ENCODE results near the gene PTPRF.

Gene PTPRF

DNA sequence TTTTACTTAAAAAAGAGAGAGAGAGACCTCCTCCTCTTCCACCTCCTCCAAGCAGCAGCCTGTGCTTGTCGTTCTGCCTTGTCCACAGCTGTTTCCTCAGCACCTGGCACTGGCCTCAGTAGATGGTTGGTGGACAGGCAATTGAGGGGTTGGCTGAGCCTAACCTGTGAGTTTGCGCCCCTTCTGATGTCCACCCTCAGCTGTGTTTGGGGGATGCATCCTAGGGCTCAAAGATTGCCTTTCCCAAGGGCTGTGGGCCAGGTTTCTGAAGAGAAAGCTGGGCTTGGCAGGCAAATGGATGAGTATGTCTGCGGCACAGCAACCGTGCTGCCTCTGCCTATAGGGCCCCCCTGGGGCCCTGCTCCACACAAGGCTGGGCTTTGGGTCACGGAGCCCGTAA lies 84.2 kb downstream of the PTPRF start:
- H3K4me3 ChIP-seq (replicated peaks in 1 of 2; ENCODE audit: low read depth in 2 of 2, low read length in 2 of 2) = no peak overlapping the region
- TF ChIP-seq, protein P1, sequence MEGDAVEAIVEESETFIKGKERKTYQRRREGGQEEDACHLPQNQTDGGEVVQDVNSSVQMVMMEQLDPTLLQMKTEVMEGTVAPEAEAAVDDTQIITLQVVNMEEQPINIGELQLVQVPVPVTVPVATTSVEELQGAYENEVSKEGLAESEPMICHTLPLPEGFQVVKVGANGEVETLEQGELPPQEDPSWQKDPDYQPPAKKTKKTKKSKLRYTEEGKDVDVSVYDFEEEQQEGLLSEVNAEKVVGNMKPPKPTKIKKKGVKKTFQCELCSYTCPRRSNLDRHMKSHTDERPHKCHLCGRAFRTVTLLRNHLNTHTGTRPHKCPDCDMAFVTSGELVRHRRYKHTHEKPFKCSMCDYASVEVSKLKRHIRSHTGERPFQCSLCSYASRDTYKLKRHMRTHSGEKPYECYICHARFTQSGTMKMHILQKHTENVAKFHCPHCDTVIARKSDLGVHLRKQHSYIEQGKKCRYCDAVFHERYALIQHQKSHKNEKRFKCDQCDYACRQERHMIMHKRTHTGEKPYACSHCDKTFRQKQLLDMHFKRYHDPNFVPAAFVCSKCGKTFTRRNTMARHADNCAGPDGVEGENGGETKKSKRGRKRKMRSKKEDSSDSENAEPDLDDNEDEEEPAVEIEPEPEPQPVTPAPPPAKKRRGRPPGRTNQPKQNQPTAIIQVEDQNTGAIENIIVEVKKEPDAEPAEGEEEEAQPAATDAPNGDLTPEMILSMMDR (IDR thresholded peaks at IDR 0.05; ENCODE audit: low read depth, low read length) = no peak
- DNase-seq (ENCODE audit: low read depth in 2 of 2) = no peak

DNA sequence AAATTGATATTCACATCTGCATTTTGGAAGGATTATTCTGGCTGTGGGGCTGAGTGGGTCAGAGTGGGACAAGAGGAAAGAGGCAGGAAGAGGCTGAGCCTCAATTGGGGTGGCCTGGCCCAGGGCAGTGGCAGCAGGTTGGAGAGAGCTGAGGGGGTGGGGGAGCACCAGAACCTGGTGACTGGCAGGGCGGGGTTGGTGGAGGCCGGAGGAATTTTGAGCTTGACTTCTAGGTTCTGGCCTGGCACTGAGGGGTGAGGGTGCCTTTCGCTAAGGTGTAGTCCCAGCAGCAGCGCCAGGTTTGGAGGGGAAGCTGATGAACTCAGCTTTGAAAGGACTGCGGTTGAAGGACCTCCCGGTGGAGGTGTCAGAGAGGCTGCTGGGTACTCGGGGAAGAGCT lies 85.7 kb downstream of the PTPRF start:
- TF ChIP-seq, protein P1 (IDR thresholded peaks at IDR 0.05; ENCODE audit: low read depth, low read length) = no peak
- H3K4me3 ChIP-seq (replicated peaks in 1 of 2; ENCODE audit: low read depth in 2 of 2, low read length in 2 of 2) = no peak overlapping the region
- DNase-seq (ENCODE audit: low read depth in 2 of 2) = no peak

DNA sequence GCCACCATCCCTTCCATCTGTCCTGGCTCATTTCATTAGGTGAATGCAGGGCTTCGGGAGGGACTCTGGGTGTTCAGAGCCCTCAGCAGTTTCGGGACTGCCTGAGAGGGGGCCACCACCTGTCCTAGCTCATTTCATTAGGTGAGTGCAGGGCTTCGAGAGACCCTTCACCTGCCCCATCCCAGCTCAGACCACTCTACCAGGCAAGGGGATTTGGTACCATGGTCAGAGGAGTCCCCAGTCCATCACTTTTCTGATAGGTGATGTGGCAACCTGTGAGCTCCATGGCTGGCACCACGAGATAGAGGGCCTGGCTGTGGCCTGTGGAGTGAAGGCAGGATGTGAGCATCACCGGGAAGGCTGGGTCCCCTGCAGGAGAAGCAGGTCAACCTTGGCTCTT lies 86.3 kb downstream of the PTPRF start:
- TF ChIP-seq, protein P1 (IDR thresholded peaks at IDR 0.05; ENCODE audit: low read depth, low read length) = no peak
- H3K4me3 ChIP-seq (replicated peaks in 1 of 2; ENCODE audit: low read depth in 2 of 2, low read length in 2 of 2) = no peak overlapping the region
- no peak for DNase-seq (ENCODE audit: low read depth in 2 of 2)

DNA sequence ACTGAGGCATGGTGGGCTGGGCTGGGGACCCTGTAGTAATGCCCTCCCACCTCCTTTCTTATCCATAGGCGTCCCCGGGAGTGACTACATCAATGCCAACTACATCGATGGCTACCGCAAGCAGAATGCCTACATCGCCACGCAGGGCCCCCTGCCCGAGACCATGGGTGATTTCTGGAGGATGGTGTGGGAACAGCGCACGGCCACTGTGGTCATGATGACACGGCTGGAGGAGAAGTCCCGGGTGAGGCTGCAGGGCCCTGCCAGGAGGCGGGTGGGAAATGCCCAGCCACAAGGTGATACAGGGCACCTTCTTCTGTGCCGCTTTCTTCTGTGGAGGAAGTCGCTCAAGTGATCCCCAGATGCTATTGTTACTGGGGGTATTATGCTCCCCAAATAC lies 87.0 kb downstream of the PTPRF start:
- TF ChIP-seq, protein P1 (IDR thresholded peaks at IDR 0.05; ENCODE audit: low read depth, low read length) = no peak
- H3K4me3 ChIP-seq (replicated peaks in 1 of 2; ENCODE audit: low read depth in 2 of 2, low read length in 2 of 2) = no peak overlapping the region
- no peak for DNase-seq (ENCODE audit: low read depth in 2 of 2)

DNA sequence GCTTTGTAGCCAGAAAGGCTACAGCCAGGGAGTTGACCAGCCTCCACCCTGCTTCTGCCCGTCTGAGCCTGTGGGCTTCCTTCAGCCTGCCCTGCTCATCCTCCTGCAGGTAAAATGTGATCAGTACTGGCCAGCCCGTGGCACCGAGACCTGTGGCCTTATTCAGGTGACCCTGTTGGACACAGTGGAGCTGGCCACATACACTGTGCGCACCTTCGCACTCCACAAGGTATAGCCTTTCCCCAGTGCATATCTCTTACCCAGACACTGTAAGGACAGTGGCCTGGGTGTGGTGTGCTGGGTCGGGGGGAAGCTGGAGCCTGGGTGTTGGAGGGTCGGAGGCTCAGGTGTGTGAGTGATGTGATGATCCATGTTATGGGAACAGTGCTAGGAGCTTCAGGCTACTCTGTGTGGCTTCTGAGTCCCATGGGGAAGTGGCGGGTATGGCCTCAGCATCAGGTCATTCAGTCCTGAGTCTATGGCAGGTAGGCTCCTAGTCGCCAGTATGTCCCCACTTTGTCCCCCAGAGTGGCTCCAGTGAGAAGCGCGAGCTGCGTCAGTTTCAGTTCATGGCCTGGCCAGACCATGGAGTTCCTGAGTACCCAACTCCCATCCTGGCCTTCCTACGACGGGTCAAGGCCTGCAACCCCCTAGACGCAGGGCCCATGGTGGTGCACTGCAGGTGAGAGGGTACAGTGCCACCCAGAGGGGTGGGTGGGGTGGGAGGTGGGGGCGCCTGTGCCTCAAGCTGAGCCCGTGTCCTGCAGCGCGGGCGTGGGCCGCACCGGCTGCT lies 88.0 kb downstream of the PTPRF start:
- TF ChIP-seq, protein P1 (IDR thresholded peaks at IDR 0.05; ENCODE audit: low read depth, low read length) = no peak
- DNase-seq (ENCODE audit: low read depth in 2 of 2) = no peak
- no peak overlapping the region for H3K4me3 ChIP-seq (replicated peaks in 1 of 2; ENCODE audit: low read depth in 2 of 2, low read length in 2 of 2)

DNA sequence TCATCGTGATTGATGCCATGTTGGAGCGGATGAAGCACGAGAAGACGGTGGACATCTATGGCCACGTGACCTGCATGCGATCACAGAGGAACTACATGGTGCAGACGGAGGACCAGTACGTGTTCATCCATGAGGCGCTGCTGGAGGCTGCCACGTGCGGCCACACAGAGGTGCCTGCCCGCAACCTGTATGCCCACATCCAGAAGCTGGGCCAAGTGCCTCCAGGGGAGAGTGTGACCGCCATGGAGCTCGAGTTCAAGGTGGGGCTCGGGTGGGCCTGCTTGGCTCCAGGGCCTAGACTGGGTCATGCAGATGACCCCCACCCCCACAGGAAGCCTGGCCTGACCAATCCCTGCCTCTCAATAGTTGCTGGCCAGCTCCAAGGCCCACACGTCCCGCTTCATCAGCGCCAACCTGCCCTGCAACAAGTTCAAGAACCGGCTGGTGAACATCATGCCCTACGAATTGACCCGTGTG lies 88.7 kb downstream of the PTPRF start:
- no peak for DNase-seq (ENCODE audit: low read depth in 2 of 2)
- H3K4me3 ChIP-seq (replicated peaks in 1 of 2; ENCODE audit: low read depth in 2 of 2, low read length in 2 of 2) = no peak overlapping the region
- TF ChIP-seq, protein P1 (IDR thresholded peaks at IDR 0.05; ENCODE audit: low read depth, low read length) = no peak

Measured in cardiac fibroblast (primary cell).